NCI-H460 (cell line): ENCODE results near the gene LZTR1. TPM values are rescaled to one million over a fixed set of nuclear protein-coding genes. Genes with fewer than 3 reads are reported as not detected.

Experiments used
- DNase-seq: peaks from one replicate; pipeline ENCODE4 v3.0.0-alpha.2; 2016; ENCODE audit warnings: low read depth; ENCODE audit errors: extremely low read depth
- total RNA-seq: library from RNA; depleted of rRNA; stranded (reverse); fragments of >200 nt; shearing (Covaris generic); gene quantifications from 2 replicates; pipeline ENCODE4 v1.2.3, GENCODE V29; 2014

Gene LZTR1
- total RNA-seq, 1 experiment from 2014 or later: 20.1 TPM

- no peak for DNase-seq
Measured at GRCh38 chr22:21012446-21013407, 30.6 kb downstream of the LZTR1 start.

GRCh38 chr22:21013657-21014201, 31.6 kb downstream of the LZTR1 start:
- DNase-seq: no peak

GRCh38 chr22:21014202-21014725, 32.2 kb downstream of the LZTR1 start:
- DNase-seq: peak; percentile 76

GRCh38 chr22:21014726-21015465, 32.8 kb downstream of the LZTR1 start, which contains the start of gene P2RX6:
Gene P2RX6 (plus strand): TSS chr22:21015165. CDS start chr22:21015175, 10 bp downstream.
- peak; percentile 56 for DNase-seq

DNA sequence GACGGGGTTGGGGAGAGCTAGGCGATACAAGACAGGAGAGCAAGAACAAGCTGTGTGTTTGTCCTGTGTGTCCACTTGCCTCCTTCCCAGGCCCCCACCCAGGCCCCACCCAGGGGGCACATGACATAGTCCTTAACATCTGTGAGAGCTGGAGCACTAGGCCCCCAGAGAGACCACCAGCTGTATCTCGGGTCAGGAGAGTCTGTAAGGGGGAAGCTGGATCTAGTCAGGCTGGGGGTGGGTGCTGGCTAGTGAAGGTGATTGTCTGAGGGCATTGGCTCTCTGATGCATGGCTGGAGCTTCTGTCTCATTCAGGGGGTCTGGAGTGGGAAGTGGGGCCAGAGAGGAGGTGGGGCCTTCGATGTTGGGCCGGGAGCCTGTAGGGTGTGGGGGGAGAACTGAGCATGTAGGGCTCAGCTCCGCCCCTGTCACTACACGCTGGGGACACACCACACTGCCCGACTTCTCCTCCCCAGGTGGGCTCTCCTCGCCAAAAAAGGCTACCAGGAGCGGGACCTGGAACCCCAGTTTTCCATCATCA, 33.4 kb downstream of the LZTR1 start:
- DNase-seq: no peak

- no peak for DNase-seq
Measured at GRCh38 chr22:21016644-21017420, 34.7 kb downstream of the LZTR1 start.

- no peak for DNase-seq
Measured at GRCh38 chr22:21018314-21018713, 36.2 kb downstream of the LZTR1 start.

DNA sequence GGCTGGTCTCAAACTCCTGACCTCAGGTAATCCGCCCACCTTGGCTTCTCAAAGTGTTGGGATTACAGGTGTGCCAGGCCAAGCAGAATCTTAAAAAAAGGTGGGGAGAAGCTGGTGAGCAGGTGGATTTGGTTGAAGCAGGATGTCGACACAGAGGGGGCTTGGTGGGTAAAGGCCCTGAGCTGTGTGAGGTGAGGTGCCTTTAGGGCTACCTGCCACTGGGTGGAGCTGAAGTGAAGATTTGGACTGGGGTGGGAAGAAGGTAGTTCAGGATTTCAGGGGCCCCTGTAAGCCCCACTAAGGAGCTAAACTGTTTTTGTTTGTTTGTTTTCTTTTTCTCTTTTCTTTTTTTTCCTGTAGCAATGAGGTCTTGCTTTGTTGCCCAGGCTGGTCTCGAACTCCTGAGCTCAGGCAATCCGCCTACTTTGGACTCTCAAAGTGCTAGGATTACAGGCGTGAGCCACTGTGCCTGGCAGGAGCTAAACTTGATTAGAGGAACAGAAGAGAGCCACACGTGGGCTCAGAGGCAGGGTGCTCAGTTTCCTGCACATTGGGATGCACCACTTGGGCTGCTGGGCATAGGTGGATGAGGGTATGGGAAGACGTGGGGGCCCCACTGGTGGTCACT, 38.8 kb downstream of the LZTR1 start:
- DNase-seq: no peak

- no peak for DNase-seq
Measured at GRCh38 chr22:21022507-21022906, 40.4 kb downstream of the LZTR1 start.

DNA sequence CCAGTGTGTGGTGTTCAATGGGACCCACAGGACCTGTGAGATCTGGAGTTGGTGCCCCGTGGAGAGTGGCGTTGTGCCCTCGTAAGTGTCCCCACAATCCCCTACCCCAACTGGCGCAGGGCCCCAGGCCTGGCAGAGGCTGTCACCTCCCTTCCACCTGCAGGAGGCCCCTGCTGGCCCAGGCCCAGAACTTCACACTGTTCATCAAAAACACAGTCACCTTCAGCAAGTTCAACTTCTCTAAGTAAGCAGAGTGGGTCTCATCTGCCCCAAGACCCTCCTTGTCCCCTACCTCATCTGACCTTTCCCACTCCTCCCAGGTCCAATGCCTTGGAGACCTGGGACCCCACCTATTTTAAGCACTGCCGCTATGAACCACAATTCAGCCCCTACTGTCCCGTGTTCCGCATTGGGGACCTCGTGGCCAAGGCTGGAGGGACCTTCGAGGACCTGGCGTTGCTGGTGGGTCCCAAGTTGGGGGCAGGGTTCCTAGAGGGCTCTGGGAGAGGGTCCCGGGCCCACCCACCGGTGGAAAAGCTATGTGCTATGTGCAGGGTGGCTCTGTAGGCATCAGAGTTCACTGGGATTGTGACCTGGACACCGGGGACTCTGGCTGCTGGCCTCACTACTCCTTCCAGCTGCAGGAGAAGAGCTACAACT, 41.0 kb downstream of the LZTR1 start:
- DNase-seq: no peak

GRCh38 chr22:21025266-21025665, 43.2 kb downstream of the LZTR1 start:
- no peak for DNase-seq

- DNase-seq: no peak
Measured at GRCh38 chr22:21025763-21026755, 44.0 kb downstream of the LZTR1 start.

- DNase-seq: no peak
Measured at GRCh38 chr22:21026783-21027692, 44.9 kb downstream of the LZTR1 start.

- DNase-seq: no peak
Measured at GRCh38 chr22:21028277-21029251, 46.5 kb downstream of the LZTR1 start.

GRCh38 chr22:21029486-21030025, 47.5 kb downstream of the LZTR1 start:
- DNase-seq: no peak
